GM12878 (cell line): ENCODE measurements around the gene RUFY2. TPM values are rescaled to one million over a fixed set of nuclear protein-coding genes. Genes with fewer than 3 reads are reported as not detected.

Experiments used
- ATF7 ChIP-seq: fragments of 450-650 bp; IDR thresholded peaks from 2 replicates; pipeline ENCODE4 v1.6.1; 2016; ENCODE audit warnings: low read depth, mild to moderate bottlenecking
- E2F8 ChIP-seq: fragments of 450-650 bp; IDR thresholded peaks from 2 replicates; pipeline ENCODE4 v1.6.1; 2018; ENCODE audit warnings: mild to moderate bottlenecking, low read depth, moderate library complexity; ENCODE audit not compliant: partially characterized antibody
- ESRRA ChIP-seq: IDR thresholded peaks from 2 replicates; pipeline ENCODE4 v1.6.1; 2012; ENCODE audit warnings: mild to moderate bottlenecking, low read length, improper control_type of control experiment
- GABPA ChIP-seq: IDR thresholded peaks from 2 replicates; pipeline ENCODE4 v1.6.1; 2014; ENCODE audit warnings: antibody characterized with exemption, low read depth, mild to moderate bottlenecking, inconsistent platforms
- HDAC6 ChIP-seq: fragments of 200-600 bp; sonication (generic); IDR thresholded peaks from one replicate; pipeline ENCODE4 v1.8.0; 2017; ENCODE audit warnings: antibody characterized with exemption; ENCODE audit not compliant: unreplicated experiment
- IKZF2 ChIP-seq, 2 experiments: fragments of 450-650 bp; IDR thresholded peaks; 2 replicates each; pipeline ENCODE4 v1.6.1; 2017; ENCODE audit warnings: mild to moderate bottlenecking in 2 of 2, moderate library complexity in 2 of 2
- IRF3 ChIP-seq: fragments of 450-650 bp; IDR thresholded peaks from 2 replicates; pipeline ENCODE4 v1.6.1; 2014; ENCODE audit warnings: mild to moderate bottlenecking
- IRF4 ChIP-seq: IDR thresholded peaks from 2 replicates; pipeline ENCODE4 v1.6.1; 2011; ENCODE audit warnings: low read depth, low read length
- MYC ChIP-seq: IDR thresholded peaks from 2 replicates; pipeline ENCODE4 v1.6.1; 2011; ENCODE audit warnings: mild to moderate bottlenecking, low read length, moderate library complexity, inconsistent platforms; ENCODE audit not compliant: insufficient read depth, insufficient replicate concordance, insufficient read length, severe bottlenecking
- NR2F1 ChIP-seq: fragments of 450-650 bp; conservative IDR thresholded peaks from 2 replicates; pipeline ENCODE4 v1.6.1; 2017; ENCODE audit warnings: mild to moderate bottlenecking
- TBL1XR1 ChIP-seq: IDR thresholded peaks from 2 replicates; pipeline ENCODE4 v1.6.1; 2012; ENCODE audit warnings: low read depth, low read length, improper control_type of control experiment
- YY1 ChIP-seq: IDR thresholded peaks from 2 replicates; pipeline ENCODE4 v1.6.1; 2011; ENCODE audit warnings: low read depth, mild to moderate bottlenecking, low read length
- polyA plus RNA-seq, 11 experiments: library from polyadenylated mRNA; depleted of rRNA in 4 of 11; unstranded in 6 of 11; stranded (reverse) in 5 of 11; fragments of >200 nt; fragmentation: Nextera tagmentation in 4 of 11; fragmentation: Illumina TruSeq in 1 of 11; extraction: Ambion mirVana in 4 of 11; extraction: Trizol in 1 of 11; gene quantifications; 1 replicate in 1 of 11; 2 replicates in 10 of 11; pipeline versions ENCODE4 v1.2.1 to v1.2.3, GENCODE V29; 2011 to 2016; ENCODE audit warnings: inconsistent platforms in 2 of 11, missing spikeins in 2 of 11, low read depth in 1 of 11
- total RNA-seq, 4 experiments: library from RNA; depleted of rRNA in 3 of 4; stranded (reverse); fragments of >200 nt in 3 of 4; fragmentation: Illumina TruSeq in 1 of 4; extraction: Trizol in 1 of 4; gene quantifications; 2 replicates each; pipeline versions ENCODE4 v1.2.1 to v1.2.3, GENCODE V29; 2013 to 2021

Gene RUFY2
- total and polyA plus RNA-seq, 10 of the 15 experiments (the other 5 are each of a cell fraction or from before 2014, with no cell fraction given) = 1.7 to 8.4 (median 5.8) TPM

- TF ChIP-seq E2F8 = no peak
- TF ChIP-seq ATF7 = no peak
- TF ChIP-seq GABPA = no peak
- no peak for TF ChIP-seq YY1
- no peak for TF ChIP-seq MYC
- TF ChIP-seq ESRRA = no peak
- no peak for TF ChIP-seq HDAC6
- no peak for TF ChIP-seq NR2F1
- TF ChIP-seq IRF3 = no peak
- TF ChIP-seq IRF4 = no peak
- TF ChIP-seq IKZF2 (IDR thresholded peaks at IDR 0.05) = no peak
- no peak for TF ChIP-seq TBL1XR1
Observed at GRCh38 chr10:68364101-68364886, 42.8 kb downstream of the RUFY2 start (continued).
